GM21528 (cell line): ENCODE results near the gene SACS.
A peak's percentile ranks its signal among the peaks of the same experiment; 100 is the strongest.

Source experiments
- ATAC-seq: cut with Tn5 transposase; IDR thresholded peaks from one replicate; pipeline ENCODE4 v1.9.1; 2021; ENCODE audit warnings: mild to moderate bottlenecking, moderate library complexity; ENCODE audit not compliant: unreplicated experiment, low FRiP score

The SACS gene

GRCh38 chr13:23433171-23434153 lies at the start of gene SACS:
TSS of gene SACS (minus strand) at chr13:23433702. CDS start at chr13:23411239, 22,463 bp downstream.
- no peak for ATAC-seq

- no peak for ATAC-seq
These were observed 46.8 kb upstream of the SACS start for GRCh38 chr13:23480324-23480723.

GRCh38 chr13:23477101-23477500 lies 43.6 kb upstream of the SACS start:
- ATAC-seq = no peak

- no peak for ATAC-seq
These were observed 39.7 kb upstream of the SACS start for GRCh38 chr13:23473221-23473620.

GRCh38 chr13:23472189-23472588 lies 38.7 kb upstream of the SACS start:
- ATAC-seq = no peak

GRCh38 chr13:23470790-23471614 lies 37.5 kb upstream of the SACS start:
- no peak for ATAC-seq

- no peak for ATAC-seq
These were observed 36.5 kb upstream of the SACS start for GRCh38 chr13:23469951-23470421.

GRCh38 chr13:23468811-23469210 lies 35.3 kb upstream of the SACS start:
- no peak for ATAC-seq

- ATAC-seq = no peak
These were observed 34.4 kb upstream of the SACS start for GRCh38 chr13:23467932-23468278.

- no peak for ATAC-seq
These were observed 33.8 kb upstream of the SACS start for GRCh38 chr13:23467048-23467931.

GRCh38 chr13:23466144-23467002 lies 32.9 kb upstream of the SACS start:
- peak; percentile 88 for ATAC-seq

GRCh38 chr13:23463661-23464060 lies 30.2 kb upstream of the SACS start:
- no peak for ATAC-seq

- ATAC-seq = no peak
These were observed 29.5 kb upstream of the SACS start for GRCh38 chr13:23462815-23463559.

GRCh38 chr13:23461544-23461943 lies 28.0 kb upstream of the SACS start:
- no peak for ATAC-seq

GRCh38 chr13:23460921-23461320 lies 27.4 kb upstream of the SACS start:
- ATAC-seq = no peak

- ATAC-seq = peak; percentile 64
These were observed 26.8 kb upstream of the SACS start for GRCh38 chr13:23460309-23460708.

- ATAC-seq = no peak
These were observed 25.5 kb upstream of the SACS start for GRCh38 chr13:23458989-23459388.

GRCh38 chr13:23456437-23457210 lies 23.1 kb upstream of the SACS start:
- no peak for ATAC-seq
